GM12878 (cell line): ENCODE measurements around the gene PRRG4. TPM values are rescaled to one million over a fixed set of nuclear protein-coding genes. Genes with fewer than 3 reads are reported as not detected.

Source experiments
- ATAC-seq: fragments of 200-7000 bp; cut with Tn5 transposase; 3 replicates; pipeline ENCODE4 v1.9.1; 2020; ENCODE audit warnings: mild to moderate bottlenecking, moderate library complexity
- BruUV-seq: library from RNA; stranded (reverse); fragments of 400-500 nt; replicated peaks from 2 replicates; lab custom pipeline; 2021; lab: Mats Ljungman, UMichigan
- CTCF ChIA-PET: fragments of 300-600 bp; sonication (Branson Sonifier 250); formaldehyde crosslinking; extraction: SDS; loops from one replicate; lab custom pipeline; 2021; ENCODE audit warnings: inconsistent platforms; lab: Yijun Ruan, JAX
- POLR2A ChIA-PET: fragments of 350-600 bp; formaldehyde crosslinking; extraction: SDS; loops from one replicate; lab custom pipeline; 2021; ENCODE audit warnings: inconsistent platforms; lab: Charles Lee
- RAD21 ChIA-PET: fragments of 300-600 bp; sonication (Branson Sonifier 250); formaldehyde crosslinking; loops from one replicate; lab custom pipeline; 2023; ENCODE audit warnings: antibody characterized with exemption; ENCODE audit not compliant: unreplicated experiment; lab: Charles Lee
- SMC1A ChIA-PET: fragments of 300-600 bp; sonication (Branson Sonifier 250); formaldehyde crosslinking; loops from one replicate; lab custom pipeline; 2023; ENCODE audit not compliant: unreplicated experiment, uncharacterized antibody; lab: Charles Lee
- DNase-seq: peaks from one replicate; pipeline ENCODE4 v3.0.0-alpha.2; 2011; ENCODE audit warnings: low read depth, low spot score
- FAIRE-seq: peaks from 3 replicates; lab custom pipeline; 2011; peaks lifted over from hg19 to GRCh38; lab: Jason Lieb, UNC
- H2AFZ ChIP-seq: 2 replicates; pipeline ENCODE4 v1.6.0; 2011; ENCODE audit warnings: low read depth, low read length, control low read depth; ENCODE audit not compliant: control insufficient read depth
- H3K27ac ChIP-seq: 2 replicates; pipeline ENCODE4 v1.5.1; 2011; ENCODE audit warnings: control low read depth; ENCODE audit not compliant: control insufficient read depth, insufficient read depth
- H3K27me3 ChIP-seq, 2 experiments: replicated peaks in 1 of 2; 2 replicates each; pipeline versions ENCODE4 v1.6.0 to v1.6.1; 2011; ENCODE audit warnings: low read length in 1 of 2; ENCODE audit not compliant: control insufficient read depth in 2 of 2, insufficient read depth in 2 of 2
- H3K36me3 ChIP-seq, 2 experiments: 2 replicates each; pipeline ENCODE4 v1.5.1; 2011; ENCODE audit warnings: low read length in 1 of 2; ENCODE audit not compliant: control insufficient read depth in 2 of 2, insufficient read depth in 2 of 2
- H3K4me1 ChIP-seq: 2 replicates; pipeline ENCODE4 v1.6.1; 2011; ENCODE audit warnings: mild to moderate bottlenecking, low read length, moderate library complexity, mixed read lengths; ENCODE audit not compliant: control insufficient read depth, insufficient read depth
- H3K4me2 ChIP-seq: 2 replicates; pipeline ENCODE4 v1.6.0; 2011; ENCODE audit warnings: control low read depth; ENCODE audit not compliant: control insufficient read depth, insufficient read depth
- H3K4me3 ChIP-seq: fragments of 200-600 bp; sonication (generic); 2 replicates; pipeline ENCODE4 v1.5.1; 2016
- H3K79me2 ChIP-seq: 2 replicates; pipeline ENCODE4 v1.6.0; 2011; ENCODE audit warnings: low read length; ENCODE audit not compliant: control insufficient read depth, insufficient read depth
- H3K9ac ChIP-seq: 2 replicates; pipeline ENCODE4 v1.8.0; 2011; ENCODE audit warnings: low read length, control low read depth, mixed read lengths; ENCODE audit not compliant: control insufficient read depth, insufficient read depth
- H3K9me3 ChIP-seq: replicated peaks from 3 replicates; pipeline ENCODE4 v1.5.1; 2011; ENCODE audit warnings: mild to moderate bottlenecking, low read length; ENCODE audit not compliant: control insufficient read depth, insufficient read depth
- H4K20me1 ChIP-seq: 2 replicates; pipeline ENCODE4 v1.6.0; 2011; ENCODE audit not compliant: control insufficient read depth, insufficient read depth
- EP300 ChIP-seq, 2 experiments: fragments of 150-350 bp in 1 of 2; IDR thresholded peaks; 2 replicates each; pipeline ENCODE4 v1.6.1; 2011 to 2012; ENCODE audit warnings: low read depth in 2 of 2, low read length in 2 of 2, borderline replicate concordance in 1 of 2, improper control_type of control experiment in 1 of 2, inconsistent platforms in 1 of 2; ENCODE audit not compliant: control insufficient read depth in 1 of 2
- HDAC6 ChIP-seq: fragments of 200-600 bp; sonication (generic); IDR thresholded peaks from one replicate; pipeline ENCODE4 v1.8.0; 2017; ENCODE audit warnings: antibody characterized with exemption; ENCODE audit not compliant: unreplicated experiment
- JUND ChIP-seq: IDR thresholded peaks from 2 replicates; pipeline ENCODE4 v1.6.1; 2012; ENCODE audit warnings: low read depth, mild to moderate bottlenecking, low read length, improper control_type of control experiment, moderate library complexity
- MYC ChIP-seq: IDR thresholded peaks from 2 replicates; pipeline ENCODE4 v1.6.1; 2011; ENCODE audit warnings: mild to moderate bottlenecking, low read length, moderate library complexity, inconsistent platforms; ENCODE audit not compliant: insufficient read depth, insufficient replicate concordance, insufficient read length, severe bottlenecking
- PML ChIP-seq: IDR thresholded peaks from 2 replicates; pipeline ENCODE4 v1.6.1; 2012; ENCODE audit warnings: low read length, inconsistent platforms
- PRDM15 ChIP-seq: fragments of 450-650 bp; formaldehyde crosslinking; IDR thresholded peaks from 2 replicates; pipeline ENCODE4 v1.4.0; 2020; ENCODE audit warnings: mild to moderate bottlenecking, moderate library complexity
- SIN3A ChIP-seq: IDR thresholded peaks from 2 replicates; pipeline ENCODE4 v1.6.1; 2012; ENCODE audit warnings: low read depth, low read length, improper control_type of control experiment
- SKIL ChIP-seq: fragments of 450-650 bp; IDR thresholded peaks from 2 replicates; pipeline ENCODE4 v1.6.1; 2017; ENCODE audit warnings: mild to moderate bottlenecking, low read depth, inconsistent platforms; ENCODE audit not compliant: poor library complexity, severe bottlenecking
- SMAD5 ChIP-seq: IDR thresholded peaks from 2 replicates; pipeline ENCODE4 v1.6.1; 2016; ENCODE audit warnings: antibody characterized with exemption, low read depth
- SMARCA5 ChIP-seq: fragments of 450-650 bp; IDR thresholded peaks from 2 replicates; pipeline ENCODE4 v1.6.1; 2017; ENCODE audit warnings: mild to moderate bottlenecking
- TBL1XR1 ChIP-seq: IDR thresholded peaks from 2 replicates; pipeline ENCODE4 v1.6.1; 2012; ENCODE audit warnings: low read depth, low read length, improper control_type of control experiment
- ZBTB33 ChIP-seq: fragments of 450-650 bp; IDR thresholded peaks from 2 replicates; pipeline ENCODE4 v1.6.1; 2017; ENCODE audit warnings: mild to moderate bottlenecking
- WGBS: methylation state at CpG from one replicate; pipeline ENCODE4 v1.1.6; 2016; ENCODE audit warnings: low lambda C conversion rate; ENCODE audit not compliant: insufficient replicate concordance, insufficient coverage; ENCODE audit errors: missing lambda C conversion rate; 5-methylcytosine and 5-hydroxymethylcytosine counted together
- in situ Hi-C: fragments of 300-500 bp; cut with MboI; formaldehyde crosslinking; loops from 9 replicates; pipeline ENCODE4 v1.14.3; 2018; ENCODE audit warnings: mixed read lengths
- intact Hi-C: fragments of 100-400 bp; cut with micrococcal nuclease; formaldehyde crosslinking; loops from one replicate; pipeline ENCODE4 v1.14.2; 2022; ENCODE audit not compliant: unreplicated experiment
- polyA plus RNA-seq, 11 experiments: library from polyadenylated mRNA; depleted of rRNA in 4 of 11; unstranded in 6 of 11; stranded (reverse) in 5 of 11; fragments of >200 nt; fragmentation: Nextera tagmentation in 4 of 11; fragmentation: Illumina TruSeq in 1 of 11; extraction: Ambion mirVana in 4 of 11; extraction: Trizol in 1 of 11; gene quantifications; 1 replicate in 1 of 11; 2 replicates in 10 of 11; pipeline versions ENCODE4 v1.2.1 to v1.2.3, GENCODE V29; 2011 to 2016; ENCODE audit warnings: inconsistent platforms in 2 of 11, missing spikeins in 2 of 11, low read depth in 1 of 11
- total RNA-seq, 4 experiments: library from RNA; depleted of rRNA in 3 of 4; stranded (reverse); fragments of >200 nt in 3 of 4; fragmentation: Illumina TruSeq in 1 of 4; extraction: Trizol in 1 of 4; gene quantifications; 2 replicates each; pipeline versions ENCODE4 v1.2.1 to v1.2.3, GENCODE V29; 2013 to 2021

PRRG4 gene
- total and polyA plus RNA-seq, 10 of the 15 experiments (the other 5 are each of a cell fraction or from before 2014, with no cell fraction given): 0.55 to 4.9 (median 1.9) TPM

GRCh38 chr11:32894149-32894827 lies 64.6 kb downstream of the PRRG4 start (continued):
- 0 out of 2 replicates have a peak, but pooled peaks have one; percentile 32 for TF ChIP-seq PML
- TF ChIP-seq, all 136 proteins: peak for 10

- in situ Hi-C loops: no loop called here
- POLR2A ChIA-PET: interaction anchor here (0.5 to 1.4 kb wide), 4 partner anchors 23 to 168 kb away, joined by 4 to 6 read pairs (median 4); no protein-coding TSS in a partner anchor
- TF ChIP-seq SMAD5 (no peak), SIN3A (no peak), EP300 (IDR thresholded peaks at IDR 0.05; ENCODE audit: borderline replicate concordance in 1 of 2, control insufficient read depth in 1 of 2, low read depth in 2 of 2, low read length in 2 of 2) (no peak), SMARCA5 (no peak), PRDM15 (no peak), ZBTB33 (no peak), HDAC6 (no peak), TBL1XR1 (no peak), MYC (no peak), SKIL (no peak), JUND (no peak)
Measured at GRCh38 chr11:32894921-32895320, 65.2 kb downstream of the PRRG4 start.

More at GRCh38 chr11:32894921-32895320, 65.2 kb downstream of the PRRG4 start:
- ATAC-seq: no peak
- SMC1A ChIA-PET: interaction anchor here (0.7 to 7.4 kb wide), 23 partner anchors 9 to 169 kb away, joined by 3 to 47 read pairs (median 5); no protein-coding TSS in a partner anchor
- no peak for DNase-seq
- H3K4me2 ChIP-seq: peak overlapping the region; percentile 73
- intact Hi-C loops: loop anchor here (5.0 to 10.0 kb wide), 2 partner anchors 68 to 360 kb away; partner anchors contain the start of genes HIPK3 and PRRG4
- no peak for FAIRE-seq
- H4K20me1 ChIP-seq: no peaks in the 10 kb centered on the region
- H3K36me3 ChIP-seq: peaks cover 0 to under 1% of the 10 kb centered on the region in 2 experiments; a peak in 1 of 4 replicates
- RAD21 ChIA-PET: interaction anchor here (0.7 to 5.0 kb wide), 11 partner anchors 42 to 170 kb away, joined by 3 to 27 read pairs (median 5); partner anchors contain the start of gene PRRG4
- H3K27me3 ChIP-seq: no peaks in the 10 kb centered on the region
- no peaks in the 10 kb centered on the region for H3K9me3 ChIP-seq
- 67% methylated on average over 3 of the region's 3 CpGs for WGBS
- BruUV-seq: TSS peak; percentile 47
- H3K79me2 ChIP-seq: peaks cover 68% of the 10 kb centered on the region
- CTCF ChIA-PET: interaction anchor here (1.0 to 6.3 kb wide), 16 partner anchors 9 to 266 kb away, joined by 3 to 41 read pairs (median 4); no protein-coding TSS in a partner anchor
- H3K27ac ChIP-seq: peak overlapping the region; percentile 87
- peak overlapping the region; percentile 92 for H3K9ac ChIP-seq
- no peak overlapping the region for H2AFZ ChIP-seq
- peaks cover 20% of the 10 kb centered on the region for H3K4me1 ChIP-seq
- H3K4me3 ChIP-seq: peak overlapping the region; percentile 91
